Karpas-422 (cell line): ENCODE measurements around the gene ITGB6. TPM values are rescaled to one million over a fixed set of nuclear protein-coding genes. Genes with fewer than 3 reads are reported as not detected.

Experiments
- DNase-seq: peaks from one replicate; pipeline ENCODE4 v3.0.0-alpha.2; 2015
- H2AFZ ChIP-seq: fragments of 200-600 bp; sonication (generic); 2 replicates; pipeline ENCODE4 v1.6.1; 2014; ENCODE audit warnings: antibody characterized with exemption, low read length, mixed read lengths
- H3K27ac ChIP-seq: fragments of 200-600 bp; sonication (generic); 2 replicates; pipeline ENCODE4 v1.5.1; 2014; ENCODE audit warnings: mild to moderate bottlenecking, low read length, moderate library complexity
- H3K27me3 ChIP-seq: fragments of 200-600 bp; sonication (generic); 2 replicates; pipeline ENCODE4 v1.6.1; 2014; ENCODE audit warnings: low read length, mixed read lengths
- H3K36me3 ChIP-seq: fragments of 200-600 bp; sonication (generic); 2 replicates; pipeline ENCODE4 v1.6.1; 2014; ENCODE audit warnings: low read length, mixed read lengths; ENCODE audit not compliant: insufficient read depth
- H3K4me1 ChIP-seq: fragments of 200-600 bp; sonication (generic); 2 replicates; pipeline ENCODE4 v1.6.1; 2014; ENCODE audit warnings: mild to moderate bottlenecking, low read length, mixed read lengths
- H3K4me2 ChIP-seq: fragments of 200-600 bp; sonication (generic); 2 replicates; pipeline ENCODE4 v1.6.1; 2014; ENCODE audit warnings: low read length, low read depth, mild to moderate bottlenecking; ENCODE audit not compliant: poor library complexity, severe bottlenecking
- H3K4me3 ChIP-seq: fragments of 200-600 bp; sonication (generic); 2 replicates; pipeline ENCODE4 v1.5.1; 2014; ENCODE audit warnings: mild to moderate bottlenecking, antibody characterized with exemption, low read length, mixed read lengths
- H3K79me2 ChIP-seq: fragments of 200-600 bp; sonication (generic); 2 replicates; pipeline ENCODE4 v1.6.1; 2014; ENCODE audit warnings: mild to moderate bottlenecking, low read length, mixed read lengths
- H3K9ac ChIP-seq: fragments of 200-600 bp; sonication (generic); 2 replicates; pipeline ENCODE4 v1.6.0; 2014; ENCODE audit warnings: low read length
- H3K9me2 ChIP-seq: fragments of 200-600 bp; sonication (generic), shearing (Covaris generic); replicated peaks from 2 replicates; pipeline ENCODE4 v1.6.0; 2014; ENCODE audit warnings: mild to moderate bottlenecking, low read length, moderate library complexity; ENCODE audit not compliant: insufficient read depth
- H3K9me3 ChIP-seq: fragments of 300-700, 200-600 bp; sonication (generic); 2 replicates; pipeline ENCODE4 v1.6.1; 2014; ENCODE audit warnings: low read length, mixed read lengths
- H4K20me1 ChIP-seq: fragments of 200-600 bp; sonication (generic); 2 replicates; pipeline ENCODE4 v1.6.1; 2014; ENCODE audit warnings: mild to moderate bottlenecking, antibody characterized with exemption, low read length, low read depth; ENCODE audit not compliant: insufficient read depth
- total RNA-seq: library from RNA; depleted of rRNA; stranded (reverse); fragments of >200 nt; shearing (Covaris generic); gene quantifications from 2 replicates; pipeline ENCODE4 v1.2.3, GENCODE V29; 2014; ENCODE audit warnings: low replicate concordance; rRNA removed

ITGB6 gene, protein sequence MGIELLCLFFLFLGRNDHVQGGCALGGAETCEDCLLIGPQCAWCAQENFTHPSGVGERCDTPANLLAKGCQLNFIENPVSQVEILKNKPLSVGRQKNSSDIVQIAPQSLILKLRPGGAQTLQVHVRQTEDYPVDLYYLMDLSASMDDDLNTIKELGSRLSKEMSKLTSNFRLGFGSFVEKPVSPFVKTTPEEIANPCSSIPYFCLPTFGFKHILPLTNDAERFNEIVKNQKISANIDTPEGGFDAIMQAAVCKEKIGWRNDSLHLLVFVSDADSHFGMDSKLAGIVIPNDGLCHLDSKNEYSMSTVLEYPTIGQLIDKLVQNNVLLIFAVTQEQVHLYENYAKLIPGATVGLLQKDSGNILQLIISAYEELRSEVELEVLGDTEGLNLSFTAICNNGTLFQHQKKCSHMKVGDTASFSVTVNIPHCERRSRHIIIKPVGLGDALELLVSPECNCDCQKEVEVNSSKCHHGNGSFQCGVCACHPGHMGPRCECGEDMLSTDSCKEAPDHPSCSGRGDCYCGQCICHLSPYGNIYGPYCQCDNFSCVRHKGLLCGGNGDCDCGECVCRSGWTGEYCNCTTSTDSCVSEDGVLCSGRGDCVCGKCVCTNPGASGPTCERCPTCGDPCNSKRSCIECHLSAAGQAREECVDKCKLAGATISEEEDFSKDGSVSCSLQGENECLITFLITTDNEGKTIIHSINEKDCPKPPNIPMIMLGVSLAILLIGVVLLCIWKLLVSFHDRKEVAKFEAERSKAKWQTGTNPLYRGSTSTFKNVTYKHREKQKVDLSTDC
- not detected in 2 replicates for total RNA-seq

DNA sequence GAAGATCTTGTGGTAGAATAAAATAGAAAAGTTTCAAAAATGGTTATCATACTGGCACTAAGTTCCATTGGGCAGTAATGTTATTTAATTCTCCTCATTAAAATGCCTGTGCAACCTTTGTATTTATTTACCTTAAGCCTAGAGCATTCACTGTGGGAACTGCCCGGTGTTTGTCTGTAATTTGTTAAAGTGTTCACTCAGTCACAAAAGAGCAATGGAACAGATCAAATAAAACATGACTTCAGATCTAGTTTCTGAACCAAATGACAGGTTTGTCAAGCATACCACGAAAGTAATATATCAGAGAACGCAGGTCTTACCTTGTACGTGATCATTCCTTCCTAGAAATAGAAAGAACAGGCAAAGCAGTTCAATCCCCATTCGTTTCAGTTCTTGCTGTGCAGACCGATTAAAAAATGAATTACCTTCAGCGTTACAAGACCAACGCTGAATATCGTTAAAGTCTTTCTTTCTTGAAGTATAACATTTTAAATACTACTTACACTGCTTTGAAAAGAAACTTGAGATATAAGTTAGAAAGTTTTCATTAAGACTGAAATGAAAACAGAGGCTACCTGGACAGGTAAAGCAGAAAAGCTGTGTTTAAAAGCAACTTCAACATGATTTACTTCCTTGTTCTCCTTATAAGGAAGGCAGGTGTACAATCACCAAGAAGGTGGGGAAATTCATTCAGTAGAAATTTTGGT, at the start of gene ITGB6:
ITGB6 (minus strand) TSS at position 590 of the 707 bp plus-strand sequence; CDS start at position 381, 209 bp downstream.
- Histone ChIP-seq H3K9me2 (no peaks in the 10 kb centered on the region), H3K36me3 (no peaks in the 10 kb centered on the region), H3K27ac (no peak within 1 kb of the TSS), H3K4me3 (no peak within 1 kb of the TSS), H4K20me1 (no peaks in the 10 kb centered on the region), H2AFZ (no peak within 1 kb of the TSS), H3K9ac (no peak within 1 kb of the TSS), H3K79me2 (no peaks in the 10 kb centered on the region), H3K4me2 (no peak within 1 kb of the TSS), H3K27me3 (no peaks in the 10 kb centered on the region), H3K9me3 (no peaks in the 10 kb centered on the region), H3K4me1 (no peaks in the 10 kb centered on the region; the same call in 1 of the 2 replicates)
- DNase-seq, result no peak

DNA sequence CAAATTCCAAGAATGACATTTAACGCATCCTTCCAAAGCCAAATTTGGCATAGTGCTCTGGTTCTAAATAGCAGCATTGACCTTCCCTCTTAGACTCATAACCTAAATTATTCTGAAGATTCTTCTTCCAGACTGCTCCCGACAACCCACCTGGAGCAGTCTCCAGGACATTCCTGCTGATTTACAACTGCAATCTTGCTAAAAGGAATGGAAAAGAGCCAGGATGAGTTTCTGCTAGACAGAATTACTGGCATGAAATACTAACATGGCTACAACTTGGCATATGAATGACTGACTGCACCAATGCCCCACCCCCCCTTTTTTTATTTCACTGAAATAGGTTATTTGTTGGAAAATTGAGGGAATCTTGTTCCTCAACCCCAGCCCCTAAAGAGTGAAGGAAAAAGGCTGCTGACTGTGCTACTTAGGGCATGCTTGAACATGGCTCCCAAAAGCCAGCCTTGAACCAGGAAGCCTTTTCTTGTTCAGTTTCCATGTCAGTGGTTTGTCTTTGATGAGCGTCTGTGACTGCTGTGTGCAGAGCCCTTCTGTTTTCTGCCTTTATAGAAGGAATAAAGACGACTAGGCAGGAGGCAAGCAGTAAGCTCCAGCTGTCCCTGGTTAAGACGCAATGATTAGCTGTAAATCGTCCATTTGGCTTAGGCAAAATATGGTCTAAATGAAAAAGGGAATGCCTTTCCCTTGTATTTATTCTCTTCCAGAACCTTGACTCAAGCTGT, 47.4 kb upstream of the ITGB6 start:
- H3K36me3 ChIP-seq, result no peaks in the 10 kb centered on the region
- no peaks in the 10 kb centered on the region for H4K20me1 ChIP-seq
- no peaks in the 10 kb centered on the region for H3K27me3 ChIP-seq
- H3K4me2 ChIP-seq, result no peak overlapping the region
- H3K79me2 ChIP-seq, result no peaks in the 10 kb centered on the region
- H3K9me3 ChIP-seq, result no peaks in the 10 kb centered on the region
- no peak for DNase-seq
- H3K27ac ChIP-seq, result no peak overlapping the region
- no peak overlapping the region for H3K4me3 ChIP-seq
- H3K4me1 ChIP-seq, result no peaks in the 10 kb centered on the region
- H3K9me2 ChIP-seq, result no peaks in the 10 kb centered on the region
- H3K9ac ChIP-seq, result no peak overlapping the region
- no peak overlapping the region for H2AFZ ChIP-seq

DNA sequence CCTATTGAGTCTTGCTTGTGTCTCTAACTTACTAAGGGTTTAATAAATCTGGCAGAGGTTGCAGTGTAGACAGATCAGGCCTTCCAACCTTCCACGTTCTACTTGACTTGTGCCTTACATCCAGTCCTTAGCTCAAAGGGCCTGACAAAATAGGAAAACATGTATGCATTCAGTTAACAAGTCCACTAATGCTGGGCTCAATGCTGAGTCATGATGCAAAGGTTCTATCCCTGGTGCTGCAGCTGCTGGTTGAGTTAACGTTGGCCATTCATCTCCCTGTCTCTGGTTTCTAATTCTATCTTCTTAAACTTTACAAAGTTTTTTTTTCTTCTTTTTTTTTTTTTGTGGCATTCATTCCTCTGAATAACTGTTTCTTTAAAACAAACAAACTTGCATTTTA, 46.3 kb upstream of the ITGB6 start:
- H3K27ac ChIP-seq, result no peak overlapping the region
- H3K9ac ChIP-seq, result no peak overlapping the region
- no peak overlapping the region for H3K4me2 ChIP-seq
- H3K9me3 ChIP-seq, result no peaks in the 10 kb centered on the region
- no peaks in the 10 kb centered on the region for H3K36me3 ChIP-seq
- H4K20me1 ChIP-seq, result no peaks in the 10 kb centered on the region
- H3K79me2 ChIP-seq, result no peaks in the 10 kb centered on the region
- H3K27me3 ChIP-seq, result no peaks in the 10 kb centered on the region
- H3K9me2 ChIP-seq, result no peaks in the 10 kb centered on the region
- no peak overlapping the region for H2AFZ ChIP-seq
- DNase-seq, result no peak
- H3K4me3 ChIP-seq, result no peak overlapping the region
- H3K4me1 ChIP-seq, result no peaks in the 10 kb centered on the region

DNA sequence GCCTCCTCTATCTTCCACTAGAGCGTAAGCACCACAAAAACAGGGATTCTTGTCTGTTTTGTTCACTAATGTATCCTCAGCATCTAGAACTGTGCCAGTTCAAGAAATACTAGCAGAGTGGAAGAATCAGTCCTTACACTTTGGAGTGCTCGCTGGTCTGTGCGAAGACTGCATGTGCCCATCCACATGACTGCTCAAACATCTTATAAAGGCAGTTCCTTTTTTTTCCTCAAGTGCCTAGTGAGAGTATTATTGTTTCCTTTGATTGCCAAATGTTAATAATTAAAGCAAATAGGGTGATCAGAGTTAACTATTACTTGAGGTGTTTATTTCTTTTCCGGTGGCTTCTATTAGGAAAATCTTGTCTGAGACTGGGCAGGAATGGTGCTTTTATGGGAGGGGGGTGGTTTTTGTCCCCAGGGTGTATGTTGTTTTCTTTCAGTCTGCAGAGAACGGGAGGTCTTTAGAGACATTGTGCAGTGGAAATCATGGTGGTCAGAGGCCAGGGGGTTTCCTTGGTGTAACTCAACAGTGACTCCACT, 45.6 kb upstream of the ITGB6 start:
- H3K9ac ChIP-seq, result no peak overlapping the region
- no peak overlapping the region for H3K27ac ChIP-seq
- H3K4me3 ChIP-seq, result no peak overlapping the region
- DNase-seq, result no peak
- no peaks in the 10 kb centered on the region for H3K4me1 ChIP-seq
- no peak overlapping the region for H3K4me2 ChIP-seq
- no peak overlapping the region for H2AFZ ChIP-seq
- no peaks in the 10 kb centered on the region for H3K79me2 ChIP-seq
- H3K36me3 ChIP-seq, result no peaks in the 10 kb centered on the region
- no peaks in the 10 kb centered on the region for H3K9me2 ChIP-seq
- H3K9me3 ChIP-seq, result no peaks in the 10 kb centered on the region
- H3K27me3 ChIP-seq, result peaks cover 2% of the 10 kb centered on the region; the same call in 1 of the 2 replicates
- H4K20me1 ChIP-seq, result no peaks in the 10 kb centered on the region

DNA sequence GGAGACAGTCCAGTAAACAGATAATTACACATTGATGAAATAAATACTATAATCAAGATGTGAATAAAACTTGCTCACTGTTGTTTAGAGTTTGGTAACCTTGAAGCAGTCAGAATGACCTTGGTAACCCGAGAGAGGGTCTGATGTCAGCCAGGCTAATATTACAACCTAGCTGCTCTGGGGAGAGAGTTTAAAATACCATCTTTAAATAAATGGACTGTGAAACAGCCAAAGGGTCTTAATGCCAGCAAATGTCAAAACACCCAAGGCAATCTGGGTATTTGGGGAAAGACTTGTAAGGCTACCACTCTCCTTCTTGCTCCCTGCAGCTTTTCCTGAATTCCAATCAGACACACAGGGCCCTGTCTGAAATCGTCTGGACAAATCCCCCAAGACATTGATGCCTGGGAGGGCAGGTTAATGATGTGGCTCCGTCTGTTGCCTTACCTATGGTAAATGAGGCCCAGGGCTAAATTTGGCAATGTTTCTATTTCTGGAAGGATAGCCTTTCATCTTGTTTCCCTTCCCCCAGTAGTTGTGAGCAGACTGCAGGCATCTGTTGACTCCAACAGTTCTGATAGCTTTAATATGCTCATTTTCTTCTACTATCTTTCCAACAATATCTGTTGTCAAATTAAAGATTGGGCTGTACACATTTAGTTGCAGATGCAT, 43.0 kb upstream of the ITGB6 start:
- DNase-seq, result no peak
- no peak overlapping the region for H3K4me2 ChIP-seq
- no peaks in the 10 kb centered on the region for H4K20me1 ChIP-seq
- H3K4me1 ChIP-seq, result no peaks in the 10 kb centered on the region
- H3K9ac ChIP-seq, result no peak overlapping the region
- H3K27ac ChIP-seq, result no peak overlapping the region
- no peak overlapping the region for H2AFZ ChIP-seq
- H3K27me3 ChIP-seq, result peaks cover 2% of the 10 kb centered on the region; the same call in 1 of the 2 replicates
- H3K9me2 ChIP-seq, result no peaks in the 10 kb centered on the region
- H3K36me3 ChIP-seq, result no peaks in the 10 kb centered on the region
- no peak overlapping the region for H3K4me3 ChIP-seq
- no peaks in the 10 kb centered on the region for H3K9me3 ChIP-seq
- no peaks in the 10 kb centered on the region for H3K79me2 ChIP-seq

DNA sequence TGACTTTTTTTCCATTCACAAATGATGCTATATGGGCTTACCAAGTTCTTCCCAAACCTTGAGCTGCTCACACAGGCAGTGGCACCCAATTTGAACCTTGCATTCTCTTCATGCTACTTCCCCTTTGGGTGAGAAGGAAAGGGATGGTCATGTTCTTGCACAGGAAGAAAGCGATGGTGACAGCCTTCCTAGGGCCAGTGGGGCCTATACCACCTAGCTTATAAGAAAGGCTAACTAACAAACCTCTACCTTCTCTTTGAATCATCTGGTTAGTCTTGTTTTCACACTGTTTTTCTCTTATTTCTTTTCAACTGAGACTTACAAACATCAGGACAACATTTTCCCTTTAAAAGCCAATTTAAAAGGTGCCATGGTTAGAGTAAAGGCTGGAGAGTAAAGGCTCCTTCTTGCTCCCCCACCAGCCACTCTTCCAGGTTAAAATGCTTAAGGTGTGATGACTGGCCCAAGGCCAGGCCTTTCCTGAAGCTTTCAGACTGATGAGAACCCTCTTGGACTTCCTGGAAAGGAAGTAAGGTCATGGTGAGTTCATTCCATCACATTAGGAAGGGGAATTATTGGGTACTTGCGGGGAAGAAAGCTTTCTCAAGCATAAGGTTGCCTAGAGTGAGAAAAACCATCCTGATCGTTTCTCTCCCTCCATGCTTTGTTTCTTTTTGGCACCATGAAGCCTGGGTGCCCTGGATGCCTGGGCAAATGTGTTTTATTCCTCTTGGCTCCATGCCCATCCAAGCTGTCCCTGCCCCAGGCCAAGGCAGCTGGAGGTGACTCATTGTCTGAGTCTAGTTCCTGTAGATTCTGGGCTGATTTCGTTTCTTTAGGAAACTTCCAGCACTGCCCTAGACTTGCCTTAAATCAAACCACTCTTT, 41.4 kb upstream of the ITGB6 start:
- H3K79me2 ChIP-seq, result no peaks in the 10 kb centered on the region
- no peaks in the 10 kb centered on the region for H3K9me3 ChIP-seq
- H3K9ac ChIP-seq, result no peak overlapping the region
- H2AFZ ChIP-seq, result no peak overlapping the region
- H3K36me3 ChIP-seq, result no peaks in the 10 kb centered on the region
- H3K9me2 ChIP-seq, result no peaks in the 10 kb centered on the region
- no peak for DNase-seq
- H4K20me1 ChIP-seq, result no peaks in the 10 kb centered on the region
- no peaks in the 10 kb centered on the region for H3K4me1 ChIP-seq
- H3K4me2 ChIP-seq, result no peak overlapping the region
- peaks cover 2% of the 10 kb centered on the region; the same call in 1 of the 2 replicates for H3K27me3 ChIP-seq
- no peak overlapping the region for H3K27ac ChIP-seq
- no peak overlapping the region for H3K4me3 ChIP-seq
